ENCODE results near the gene HMGN1. TPM values are rescaled to one million over a fixed set of nuclear protein-coding genes. Genes with fewer than 3 reads are reported as not detected.
A peak's percentile ranks its signal among the peaks of the same experiment; 100 is the strongest.
"Not testable (repeated sequence)": the region's sequence is repeated elsewhere in the genome, so short reads cannot be mapped to it uniquely, and the experiment has no call there.

Gene HMGN1
- total RNA-seq, result 116 TPM

GRCh38 chr21:39348355-39349210 lies at the start of gene HMGN1:
HMGN1 (minus strand) TSS chr21:39349088; CDS start chr21:39348917, 171 bp downstream.
- intact Hi-C loops (cut with DNase I), result no loop called here
- DNase-seq (ENCODE audit: low spot score) (peak; percentile 93), ATAC-seq (peak; percentile 83)

DNA sequence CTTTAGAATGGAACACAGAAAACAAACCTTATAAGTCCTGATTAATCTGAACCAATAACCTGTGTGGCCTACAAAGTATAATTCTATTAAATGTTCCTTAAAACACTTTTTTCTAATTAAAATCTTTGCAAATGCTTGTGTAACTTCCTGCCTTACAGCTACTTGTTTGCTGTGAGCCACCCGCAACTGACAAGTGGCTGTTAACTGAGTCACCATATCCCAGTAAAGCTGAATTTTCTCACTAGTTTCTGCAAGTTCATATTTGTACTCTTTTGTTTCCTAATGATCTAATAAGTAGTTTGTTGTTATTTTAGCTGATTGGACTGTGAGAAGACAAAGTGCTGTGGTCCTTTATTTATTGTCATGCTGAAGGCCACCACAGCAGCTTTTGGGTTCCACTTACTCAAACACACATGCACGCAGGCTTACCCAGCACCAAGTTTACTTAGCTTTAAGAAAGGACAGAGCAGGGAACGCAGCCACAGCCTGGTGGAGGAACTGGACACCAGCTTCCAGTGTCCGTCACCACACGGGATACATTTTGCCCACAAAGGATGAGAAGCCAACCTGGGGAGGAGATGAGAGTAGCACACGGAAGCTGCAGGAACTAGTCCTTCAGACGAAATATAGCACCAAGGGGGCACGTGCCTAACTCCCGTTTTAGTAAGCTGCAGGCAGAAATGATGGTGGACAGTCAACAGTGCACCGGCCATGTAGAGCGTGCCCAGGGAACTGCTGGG lies 48.9 kb upstream of the HMGN1 start:
- intact Hi-C loops (cut with DNase I), result loop anchor here (1.0 kb wide), 1 partner anchor 29 kb away; no protein-coding TSS in a partner anchor
- no peak for ATAC-seq
- no peak for DNase-seq (ENCODE audit: low spot score)

DNA sequence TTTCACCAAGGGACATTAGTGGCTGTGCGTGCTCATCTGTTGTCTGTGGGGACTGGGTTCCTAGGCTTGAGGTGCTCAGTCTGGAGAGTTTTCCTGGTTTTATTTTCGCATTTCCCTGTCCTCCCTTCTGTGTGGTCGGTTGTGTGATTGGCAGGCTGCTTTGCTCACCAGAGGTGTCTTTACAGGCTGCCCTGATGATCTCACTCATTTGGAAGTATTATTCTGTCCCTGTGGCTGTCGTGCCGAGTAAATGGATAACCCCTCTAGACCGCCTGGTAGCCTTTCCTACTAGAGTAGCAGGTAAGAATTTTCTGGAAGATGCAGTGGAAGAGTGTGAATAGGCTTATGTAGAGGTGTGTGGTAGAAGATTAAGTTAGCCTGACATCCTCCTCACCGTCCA lies 44.1 kb upstream of the HMGN1 start:
- ATAC-seq (no peak), DNase-seq (ENCODE audit: low spot score) (no peak)
- intact Hi-C loops (cut with DNase I), result no loop called here

GRCh38 chr21:39390212-39390765 lies 41.4 kb upstream of the HMGN1 start:
- no peak for DNase-seq (ENCODE audit: low spot score)
- no peak for ATAC-seq
- intact Hi-C loops (cut with DNase I), result no loop called here

- intact Hi-C loops (cut with DNase I), result loop anchor here (10.0 kb wide), 1 partner anchor 204 kb away; the partner anchor contains the start of gene PSMG1
- DNase-seq (ENCODE audit: low spot score), result no peak
- ATAC-seq, result no peak
These were observed 39.9 kb upstream of the HMGN1 start for GRCh38 chr21:39388811-39389155.

DNA sequence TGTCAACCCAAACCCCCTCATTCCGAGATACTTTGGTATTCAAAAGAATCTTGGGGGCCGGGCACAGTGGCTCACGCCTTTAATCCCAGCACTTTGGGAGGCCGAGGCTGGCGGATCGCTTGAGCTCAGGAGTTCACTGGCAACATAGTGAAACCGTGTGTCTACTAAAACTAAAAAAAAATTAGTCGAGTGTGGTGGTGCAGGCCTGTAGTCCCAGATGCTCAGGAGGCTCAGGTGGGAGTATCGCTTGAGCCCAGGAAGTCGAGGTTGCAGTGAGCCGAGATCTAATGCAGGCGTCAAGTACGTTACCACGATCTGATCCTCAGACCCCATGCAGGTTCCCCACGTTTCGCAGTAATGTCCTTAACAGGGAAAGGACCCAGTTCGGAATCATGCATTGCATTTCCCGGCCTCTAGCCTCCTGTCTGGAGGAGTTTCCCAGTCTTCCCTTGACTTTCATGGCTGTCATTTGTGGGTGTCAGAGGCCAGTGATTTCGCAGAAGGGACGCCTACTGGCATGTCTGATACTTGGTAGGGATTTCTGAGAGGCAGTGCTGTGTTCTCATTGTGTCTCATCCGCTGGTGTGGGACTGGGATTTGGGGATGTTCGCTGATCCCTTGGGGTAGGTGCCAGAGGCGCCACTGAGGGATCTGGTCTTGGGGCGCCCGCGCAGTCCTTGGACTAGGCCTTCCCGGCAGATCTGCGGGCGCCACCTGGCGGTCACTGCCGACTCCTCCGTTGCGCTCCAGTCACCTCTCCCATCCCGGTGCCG lies 39.3 kb upstream of the HMGN1 start:
- DNase-seq (ENCODE audit: low spot score) (peak; percentile 97), ATAC-seq (peak; percentile 90)
- intact Hi-C loops (cut with DNase I), result loop anchor here (10.0 kb wide), 1 partner anchor 203 kb away; the partner anchor contains the start of gene PSMG1

- DNase-seq (ENCODE audit: low spot score) (peak; percentile 96), ATAC-seq (peak; percentile 88)
- intact Hi-C loops (cut with DNase I), result loop anchor here (10.0 kb wide), 1 partner anchor 203 kb away; the partner anchor contains the start of gene PSMG1
These were observed 38.7 kb upstream of the HMGN1 start for GRCh38 chr21:39387461-39388037.

DNA sequence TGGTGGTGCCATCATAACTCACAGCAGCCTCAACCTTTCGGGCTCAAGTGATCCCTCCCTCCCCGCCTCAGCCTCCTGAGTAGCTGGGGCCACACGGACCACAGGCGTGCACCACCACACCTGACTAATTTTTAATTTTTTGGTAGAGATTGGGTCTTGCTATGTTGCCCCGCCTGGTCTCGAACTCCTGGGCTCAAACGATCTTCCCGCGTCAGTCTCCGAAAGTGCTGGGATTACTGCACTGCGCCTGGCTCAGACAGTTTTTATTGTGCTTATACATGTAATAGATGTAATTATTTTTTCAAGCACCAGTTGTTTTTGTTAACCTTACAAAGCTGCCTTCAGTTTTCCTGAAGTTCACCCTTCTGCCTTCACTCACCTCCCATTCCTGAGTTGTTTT lies 38.0 kb upstream of the HMGN1 start:
- no peak for ATAC-seq
- intact Hi-C loops (cut with DNase I), result loop anchor here (10.0 kb wide), 1 partner anchor 202 kb away; the partner anchor contains the start of gene PSMG1
- no peak for DNase-seq (ENCODE audit: low spot score)

- DNase-seq (ENCODE audit: low spot score) (peak; percentile 60), ATAC-seq (no peak)
- intact Hi-C loops (cut with DNase I), result loop anchor here (10.0 kb wide), 1 partner anchor 201 kb away; the partner anchor contains the start of gene PSMG1
These were observed 37.3 kb upstream of the HMGN1 start for GRCh38 chr21:39386194-39386593.

- intact Hi-C loops (cut with DNase I), result loop anchor here (10.0 kb wide), 1 partner anchor 201 kb away; the partner anchor contains the start of gene PSMG1
- DNase-seq (ENCODE audit: low spot score) (peak; percentile 87), ATAC-seq (peak; percentile 86)
These were observed 36.6 kb upstream of the HMGN1 start for GRCh38 chr21:39385299-39386145.

- intact Hi-C loops (cut with DNase I), result loop anchor here (10.0 kb wide), 1 partner anchor 200 kb away; the partner anchor contains the start of gene PSMG1
- DNase-seq (ENCODE audit: low spot score) (no peak), ATAC-seq (no peak)
These were observed 35.9 kb upstream of the HMGN1 start for GRCh38 chr21:39384674-39385298.

GRCh38 chr21:39382096-39382495 lies 33.2 kb upstream of the HMGN1 start:
- ATAC-seq; DNase-seq (ENCODE audit: low spot score): not testable (repeated sequence)
- intact Hi-C loops (cut with DNase I), result loop anchor here (10.0 kb wide), 1 partner anchor 197 kb away; the partner anchor contains the start of gene PSMG1

DNA sequence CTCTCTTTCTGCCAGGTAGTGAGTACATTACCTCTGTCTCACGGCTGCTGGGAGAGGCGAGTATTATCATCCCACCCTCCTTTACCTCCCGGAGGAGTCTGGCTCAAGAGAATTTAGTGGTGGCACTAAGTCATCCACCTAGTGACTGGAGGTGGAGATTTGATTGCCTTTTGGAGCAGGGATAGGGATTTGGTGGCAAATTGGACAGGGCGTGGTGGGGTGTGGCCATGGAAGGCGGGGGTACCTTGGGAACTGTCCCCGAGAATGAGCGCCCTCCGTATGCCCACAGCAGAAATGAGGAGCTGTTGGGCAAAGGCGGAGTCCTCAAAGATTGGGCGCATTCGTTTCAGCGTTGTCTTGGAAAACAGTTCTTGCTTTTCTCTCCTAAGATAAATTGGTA lies 32.1 kb upstream of the HMGN1 start:
- DNase-seq (ENCODE audit: low spot score), result no peak
- intact Hi-C loops (cut with DNase I), result loop anchor here (10.0 kb wide), 1 partner anchor 196 kb away; the partner anchor contains the start of gene PSMG1
- ATAC-seq, result peak; percentile 1

DNA sequence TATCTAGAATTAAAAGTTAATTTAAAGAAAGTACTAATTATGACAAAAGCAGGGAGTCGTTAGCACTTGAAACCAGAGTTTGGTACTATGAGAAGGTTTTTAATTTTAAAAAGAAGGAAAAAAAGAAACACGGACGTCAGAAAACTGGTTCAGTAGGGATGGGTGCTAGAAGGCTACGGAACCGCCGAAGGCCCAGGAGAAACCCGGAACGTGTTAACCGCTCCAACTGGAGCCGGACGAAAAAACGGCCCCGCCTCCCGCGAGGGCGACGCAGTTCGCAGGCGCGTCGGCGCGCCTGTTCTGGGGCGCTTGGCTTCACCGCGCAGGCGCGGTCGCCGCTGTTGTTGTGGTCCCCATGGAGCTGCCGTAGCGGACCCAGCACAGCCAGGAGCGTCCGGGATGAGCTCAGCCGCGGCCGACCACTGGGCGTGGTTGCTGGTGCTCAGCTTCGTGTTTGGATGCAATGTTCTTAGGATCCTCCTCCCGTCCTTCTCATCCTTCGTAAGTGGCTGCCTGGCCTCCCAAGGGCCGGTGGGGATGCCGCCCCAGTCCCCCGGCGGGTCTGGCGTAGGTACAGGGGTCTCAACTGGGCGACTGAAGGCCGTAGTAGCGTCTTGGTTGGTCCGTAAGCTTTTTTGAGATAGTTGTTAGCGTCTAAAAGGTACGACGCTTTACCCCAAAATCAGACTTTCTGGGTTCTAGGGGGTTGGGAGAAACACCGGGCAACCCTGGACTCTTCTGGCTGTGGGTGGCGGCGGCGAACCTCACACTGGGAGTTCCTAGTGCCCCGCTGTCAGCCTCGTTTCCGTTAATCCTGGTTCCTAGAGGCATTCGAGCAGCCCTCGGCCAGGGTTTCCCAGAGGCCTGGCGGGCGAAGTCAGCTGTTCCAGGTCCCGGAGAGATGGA lies 31.4 kb upstream of the HMGN1 start:
- DNase-seq (ENCODE audit: low spot score) (peak; percentile 96), ATAC-seq (peak; percentile 99)
- intact Hi-C loops (cut with DNase I), result loop anchor here (10.0 kb wide), 1 partner anchor 195 kb away; the partner anchor contains the start of gene PSMG1

- intact Hi-C loops (cut with DNase I), result no loop called here
- DNase-seq (ENCODE audit: low spot score), result no peak
- no peak for ATAC-seq
These were observed 28.7 kb upstream of the HMGN1 start for GRCh38 chr21:39377444-39378050.

All from sciatic nerve (tissue), 2 donors.